HFFc6 (cell line): ENCODE results near the gene CPA2. TPM values are rescaled to one million over a fixed set of nuclear protein-coding genes. Genes with fewer than 3 reads are reported as not detected.

Source experiments
- DNase-seq: peaks from one replicate; pipeline ENCODE4 v3.0.0-alpha.2; 2018
- H3K27ac Mint-ChIP-seq: 2 replicates; pipeline ENCODE4 v1.8.0; 2020; ENCODE audit warnings: mild to moderate bottlenecking, mixed read lengths
- H3K27me3 Mint-ChIP-seq: 2 replicates; pipeline ENCODE4 v1.8.0; 2021; ENCODE audit warnings: mild to moderate bottlenecking, moderate library complexity, mixed read lengths; ENCODE audit not compliant: insufficient read depth
- H3K36me3 Mint-ChIP-seq: 2 replicates; pipeline ENCODE4 v1.8.0; 2021; ENCODE audit warnings: low read depth, mixed read lengths
- H3K4me1 Mint-ChIP-seq: 2 replicates; pipeline ENCODE4 v1.8.0; 2020; ENCODE audit warnings: low read depth, mixed read lengths
- H3K4me3 Mint-ChIP-seq: 2 replicates; pipeline ENCODE4 v1.8.0; 2020; ENCODE audit warnings: mild to moderate bottlenecking, moderate library complexity, mixed read lengths
- H3K9me3 Mint-ChIP-seq: 2 replicates; pipeline ENCODE4 v1.8.0; 2020; ENCODE audit warnings: mild to moderate bottlenecking, mixed read lengths
- total RNA-seq, 6 experiments: library from RNA; stranded (reverse); fragmentation: NEBNext Ultra II Directional; extraction: Animal tissue kit (Norgen Biotek cat#: 25700); gene quantifications; 2 replicates in 1 of 6; 3 replicates in 5 of 6; pipeline ENCODE4 v1.2.3, GENCODE V29; 2021
- TF ChIP-seq, protein P1 (sequence below): fragments of 200-600 bp; sonication (generic); IDR thresholded peaks from 2 replicates; pipeline ENCODE4 v1.5.0; 2021; ENCODE audit warnings: antibody characterized with exemption, mild to moderate bottlenecking

CPA2 gene
- total RNA-seq, 6 experiments from 2014 or later = not detected

GRCh38 chr7:130266961-130267321, 278 bp downstream of the CPA2 start:
- Mint-ChIP-seq H3K27ac (no peak overlapping the region), H3K9me3 (no peaks in the 10 kb centered on the region), H3K27me3 (peaks cover 30% of the 10 kb centered on the region), H3K4me3 (no peak overlapping the region), H3K36me3 (no peaks in the 10 kb centered on the region), H3K4me1 (peaks cover 8% of the 10 kb centered on the region; the same call in 1 of the 2 replicates)
- TF ChIP-seq, protein P1, sequence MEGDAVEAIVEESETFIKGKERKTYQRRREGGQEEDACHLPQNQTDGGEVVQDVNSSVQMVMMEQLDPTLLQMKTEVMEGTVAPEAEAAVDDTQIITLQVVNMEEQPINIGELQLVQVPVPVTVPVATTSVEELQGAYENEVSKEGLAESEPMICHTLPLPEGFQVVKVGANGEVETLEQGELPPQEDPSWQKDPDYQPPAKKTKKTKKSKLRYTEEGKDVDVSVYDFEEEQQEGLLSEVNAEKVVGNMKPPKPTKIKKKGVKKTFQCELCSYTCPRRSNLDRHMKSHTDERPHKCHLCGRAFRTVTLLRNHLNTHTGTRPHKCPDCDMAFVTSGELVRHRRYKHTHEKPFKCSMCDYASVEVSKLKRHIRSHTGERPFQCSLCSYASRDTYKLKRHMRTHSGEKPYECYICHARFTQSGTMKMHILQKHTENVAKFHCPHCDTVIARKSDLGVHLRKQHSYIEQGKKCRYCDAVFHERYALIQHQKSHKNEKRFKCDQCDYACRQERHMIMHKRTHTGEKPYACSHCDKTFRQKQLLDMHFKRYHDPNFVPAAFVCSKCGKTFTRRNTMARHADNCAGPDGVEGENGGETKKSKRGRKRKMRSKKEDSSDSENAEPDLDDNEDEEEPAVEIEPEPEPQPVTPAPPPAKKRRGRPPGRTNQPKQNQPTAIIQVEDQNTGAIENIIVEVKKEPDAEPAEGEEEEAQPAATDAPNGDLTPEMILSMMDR = no peak
- no peak for DNase-seq

GRCh38 chr7:130268463-130269317, 2.0 kb downstream of the CPA2 start:
- Mint-ChIP-seq H3K4me1 (peaks cover 20% of the 10 kb centered on the region), H3K36me3 (no peaks in the 10 kb centered on the region), H3K27me3 (peaks cover 40% of the 10 kb centered on the region), H3K9me3 (no peaks in the 10 kb centered on the region), H3K27ac (no peak overlapping the region), H3K4me3 (no peak overlapping the region)
- no peak for DNase-seq
- TF ChIP-seq, protein P1 = no peak

GRCh38 chr7:130269318-130269694, 2.6 kb downstream of the CPA2 start:
- no peak overlapping the region for H3K27ac Mint-ChIP-seq
- peaks cover 25% of the 10 kb centered on the region for H3K4me1 Mint-ChIP-seq
- no peak for DNase-seq
- H3K9me3 Mint-ChIP-seq = no peaks in the 10 kb centered on the region
- TF ChIP-seq, protein P1 = no peak
- no peaks in the 10 kb centered on the region for H3K36me3 Mint-ChIP-seq
- H3K27me3 Mint-ChIP-seq = peaks cover 39% of the 10 kb centered on the region
- no peak overlapping the region for H3K4me3 Mint-ChIP-seq

DNA sequence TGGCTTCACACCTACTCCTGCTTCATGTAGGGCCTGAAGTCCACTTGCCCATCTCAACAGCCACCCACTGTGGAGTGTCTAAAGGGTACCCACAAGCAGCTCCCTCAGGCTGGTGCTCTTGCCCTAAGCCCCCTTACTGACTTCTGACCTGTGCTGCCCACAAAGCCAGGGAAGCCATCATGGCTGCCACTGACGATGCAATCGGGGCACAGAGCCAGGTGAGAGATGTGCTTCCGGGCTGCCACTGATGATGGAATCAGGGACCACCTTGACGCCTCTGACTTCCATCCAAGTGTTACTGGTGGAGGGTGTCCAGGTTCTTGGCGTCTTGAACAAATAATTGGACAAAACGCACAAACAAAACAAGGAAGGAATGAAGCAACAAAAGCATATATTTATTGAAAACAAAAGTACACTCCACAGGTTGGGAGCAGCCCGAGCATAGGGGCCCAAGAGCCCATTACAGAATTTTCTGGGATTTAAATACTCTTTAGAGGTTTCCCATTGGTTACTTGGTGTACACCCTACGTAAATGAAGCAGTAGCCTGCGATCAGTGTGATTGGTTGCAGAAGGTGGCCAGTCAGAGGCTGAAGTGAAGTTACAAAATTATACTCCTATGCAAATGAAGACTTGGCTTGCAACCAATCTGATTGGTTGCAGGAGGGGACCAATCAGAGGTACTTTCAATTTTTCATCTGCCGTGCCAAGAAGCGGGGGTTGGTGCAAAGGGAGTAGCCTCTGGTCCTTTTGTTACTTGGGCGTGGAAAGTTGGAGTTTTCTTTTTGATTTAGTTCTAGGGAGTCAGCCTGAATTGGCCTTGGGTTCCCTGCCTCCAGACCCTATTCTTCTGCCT, 4.5 kb downstream of the CPA2 start:
- no peaks in the 10 kb centered on the region for H3K36me3 Mint-ChIP-seq
- H3K4me3 Mint-ChIP-seq = no peak overlapping the region
- DNase-seq = no peak
- peaks cover 26% of the 10 kb centered on the region for H3K4me1 Mint-ChIP-seq
- no peak overlapping the region for H3K27ac Mint-ChIP-seq
- H3K27me3 Mint-ChIP-seq = peaks cover 36% of the 10 kb centered on the region
- TF ChIP-seq, protein P1 = no peak
- H3K9me3 Mint-ChIP-seq = no peaks in the 10 kb centered on the region

DNA sequence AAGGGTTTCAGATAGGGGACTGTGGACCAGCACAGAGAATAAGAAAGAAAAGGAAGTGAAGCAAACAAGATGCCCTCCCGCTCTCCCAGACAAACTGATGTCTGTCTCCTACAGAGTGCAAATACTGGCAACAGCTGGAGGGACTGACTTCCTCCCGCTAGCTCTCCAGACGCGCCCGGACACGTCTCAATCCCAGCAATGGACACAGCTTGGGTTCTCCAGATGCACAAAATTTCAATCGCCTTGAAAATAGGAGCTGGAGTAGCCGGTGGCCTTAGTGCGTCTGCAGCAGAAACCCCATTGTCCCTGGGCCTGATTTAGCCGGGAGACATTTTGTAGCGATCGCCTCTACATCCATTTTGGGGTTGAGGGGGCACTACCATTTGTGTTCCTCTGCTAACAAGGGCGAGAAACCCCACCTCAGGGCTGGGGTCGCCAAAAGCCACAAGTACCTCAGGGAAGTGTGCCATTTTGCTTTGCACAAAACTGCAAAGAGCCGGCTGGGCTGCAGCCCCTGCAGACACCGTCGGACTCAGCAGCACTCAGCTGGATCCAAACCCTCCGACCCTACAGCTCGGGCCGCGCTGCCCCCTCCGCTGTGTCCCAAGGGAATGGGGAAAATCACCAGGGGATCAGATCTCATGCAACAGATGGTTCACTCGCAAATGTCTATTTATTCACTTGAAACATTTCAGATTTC, 5.9 kb downstream of the CPA2 start:
- peaks cover 31% of the 10 kb centered on the region for H3K4me1 Mint-ChIP-seq
- H3K27ac Mint-ChIP-seq = no peak overlapping the region
- no peaks in the 10 kb centered on the region for H3K9me3 Mint-ChIP-seq
- TF ChIP-seq, protein P1 = no peak
- no peak for DNase-seq
- H3K27me3 Mint-ChIP-seq = peaks cover 31% of the 10 kb centered on the region
- peak overlapping the region; percentile 64; the same call in 1 of the 2 replicates for H3K4me3 Mint-ChIP-seq
- H3K36me3 Mint-ChIP-seq = no peaks in the 10 kb centered on the region
